Measurements from ENCODE around the gene CYCS.
"Not testable (repeated sequence)": the region's sequence is repeated elsewhere in the genome, so short reads cannot be mapped to it uniquely, and the experiment has no call there.

Gene CYCS

GRCh38 chr7:25125137-25125946 is at the start of gene CYCS:
Gene CYCS, minus strand, starts transcription at chr7:25125260. Its CDS starts 1,141 bp downstream, at chr7:25124119.
- H3K27me3 ChIP-seq (ENCODE audit: control insufficient read depth, insufficient read depth, low read length), result no peaks in the 10 kb centered on the region
- no peaks in the 10 kb centered on the region for H3K4me1 ChIP-seq (ENCODE audit: control insufficient read depth, insufficient read depth, low read length)
- H3K4me3 ChIP-seq (ENCODE audit: low read length), result peak within 1 kb of the TSS; percentile 87
- peak; percentile 100 for DNase-seq (ENCODE audit: low read depth, low spot score)
- peaks cover 14% of the 10 kb centered on the region; the same call in 1 of the 2 replicates for H3K36me3 ChIP-seq (ENCODE audit: control insufficient read depth, insufficient read depth, low read length)
- no peak within 1 kb of the TSS for H3K27ac ChIP-seq (ENCODE audit: low read length)
- WGBS (ENCODE audit: insufficient coverage, insufficient read length), result no CpG with 5 or more reads among the region's 67 CpGs
- H3K9me3 ChIP-seq (ENCODE audit: control insufficient read depth, insufficient read depth, low read length), result no peaks in the 10 kb centered on the region

GRCh38 chr7:25173184-25173583 is 48.1 kb upstream of the CYCS start:
- Histone ChIP-seq H3K27me3 (ENCODE audit: control insufficient read depth, insufficient read depth, low read length) (no peaks in the 10 kb centered on the region), H3K27ac (ENCODE audit: low read length) (no peak overlapping the region), H3K9me3 (ENCODE audit: control insufficient read depth, insufficient read depth, low read length) (no peaks in the 10 kb centered on the region), H3K4me1 (ENCODE audit: control insufficient read depth, insufficient read depth, low read length) (peaks cover 2% of the 10 kb centered on the region; the same call in 1 of the 2 replicates), H3K4me3 (ENCODE audit: low read length) (no peak overlapping the region), H3K36me3 (ENCODE audit: control insufficient read depth, insufficient read depth, low read length) (no peaks in the 10 kb centered on the region)
- WGBS (ENCODE audit: insufficient coverage, insufficient read length), result no CpG with 5 or more reads among the region's 4 CpGs
- no peak for DNase-seq (ENCODE audit: low read depth, low spot score)

- Histone ChIP-seq H3K36me3 (ENCODE audit: control insufficient read depth, insufficient read depth, low read length) (no peaks in the 10 kb centered on the region), H3K27ac (ENCODE audit: low read length) (no peak overlapping the region), H3K4me3 (ENCODE audit: low read length) (no peak overlapping the region), H3K9me3 (ENCODE audit: control insufficient read depth, insufficient read depth, low read length) (no peaks in the 10 kb centered on the region), H3K4me1 (ENCODE audit: control insufficient read depth, insufficient read depth, low read length) (peaks cover 2% of the 10 kb centered on the region; the same call in 1 of the 2 replicates), H3K27me3 (ENCODE audit: control insufficient read depth, insufficient read depth, low read length) (no peaks in the 10 kb centered on the region)
- no peak for DNase-seq (ENCODE audit: low read depth, low spot score)
- no CpG with 5 or more reads among the region's 1 CpG for WGBS (ENCODE audit: insufficient coverage, insufficient read length)
These were observed 46.5 kb upstream of the CYCS start for GRCh38 chr7:25171516-25171915.

- Histone ChIP-seq H3K9me3 (ENCODE audit: control insufficient read depth, insufficient read depth, low read length) (no peaks in the 10 kb centered on the region), H3K36me3 (ENCODE audit: control insufficient read depth, insufficient read depth, low read length) (no peaks in the 10 kb centered on the region), H3K27me3 (ENCODE audit: control insufficient read depth, insufficient read depth, low read length) (no peaks in the 10 kb centered on the region), H3K4me1 (ENCODE audit: control insufficient read depth, insufficient read depth, low read length) (peaks cover 2% of the 10 kb centered on the region; the same call in 1 of the 2 replicates), H3K4me3 (ENCODE audit: low read length) (no peak overlapping the region), H3K27ac (ENCODE audit: low read length) (no peak overlapping the region)
- WGBS (ENCODE audit: insufficient coverage, insufficient read length), result no CpG with 5 or more reads among the region's 1 CpG
- DNase-seq (ENCODE audit: low read depth, low spot score), result no peak
These were observed 46.0 kb upstream of the CYCS start for GRCh38 chr7:25171071-25171470.

- Histone ChIP-seq H3K27me3 (ENCODE audit: control insufficient read depth, insufficient read depth, low read length) (no peaks in the 10 kb centered on the region), H3K27ac (ENCODE audit: low read length) (no peak overlapping the region), H3K9me3 (ENCODE audit: control insufficient read depth, insufficient read depth, low read length) (no peaks in the 10 kb centered on the region), H3K4me3 (ENCODE audit: low read length) (no peak overlapping the region), H3K36me3 (ENCODE audit: control insufficient read depth, insufficient read depth, low read length) (no peaks in the 10 kb centered on the region), H3K4me1 (ENCODE audit: control insufficient read depth, insufficient read depth, low read length) (peaks cover 2% of the 10 kb centered on the region; the same call in 1 of the 2 replicates)
- WGBS (ENCODE audit: insufficient coverage, insufficient read length), result no CpG with 5 or more reads among the region's 7 CpGs
- no peak for DNase-seq (ENCODE audit: low read depth, low spot score)
These were observed 44.6 kb upstream of the CYCS start for GRCh38 chr7:25169683-25170082.

- WGBS (ENCODE audit: insufficient coverage, insufficient read length), result no CpG with 5 or more reads among the region's 4 CpGs
- Histone ChIP-seq H3K4me3 (ENCODE audit: low read length) (no peak overlapping the region), H3K27ac (ENCODE audit: low read length) (no peak overlapping the region), H3K36me3 (ENCODE audit: control insufficient read depth, insufficient read depth, low read length) (no peaks in the 10 kb centered on the region), H3K9me3 (ENCODE audit: control insufficient read depth, insufficient read depth, low read length) (no peaks in the 10 kb centered on the region), H3K27me3 (ENCODE audit: control insufficient read depth, insufficient read depth, low read length) (no peaks in the 10 kb centered on the region), H3K4me1 (ENCODE audit: control insufficient read depth, insufficient read depth, low read length) (peaks cover 2% of the 10 kb centered on the region; the same call in 1 of the 2 replicates)
- DNase-seq (ENCODE audit: low read depth, low spot score), result no peak
These were observed 43.1 kb upstream of the CYCS start for GRCh38 chr7:25168145-25168544.

GRCh38 chr7:25167262-25167843 is 42.3 kb upstream of the CYCS start:
- Histone ChIP-seq H3K9me3 (ENCODE audit: control insufficient read depth, insufficient read depth, low read length) (no peaks in the 10 kb centered on the region), H3K36me3 (ENCODE audit: control insufficient read depth, insufficient read depth, low read length) (no peaks in the 10 kb centered on the region), H3K27me3 (ENCODE audit: control insufficient read depth, insufficient read depth, low read length) (no peaks in the 10 kb centered on the region), H3K4me3 (ENCODE audit: low read length) (no peak overlapping the region), H3K27ac (ENCODE audit: low read length) (no peak overlapping the region), H3K4me1 (ENCODE audit: control insufficient read depth, insufficient read depth, low read length) (peaks cover 2% of the 10 kb centered on the region; the same call in 1 of the 2 replicates)
- DNase-seq (ENCODE audit: low read depth, low spot score), result no peak
- no CpG with 5 or more reads among the region's 3 CpGs for WGBS (ENCODE audit: insufficient coverage, insufficient read length)

- not testable (repeated sequence) for H3K27ac ChIP-seq (ENCODE audit: low read length); DNase-seq (ENCODE audit: low read depth, low spot score); H3K4me1 ChIP-seq (ENCODE audit: control insufficient read depth, insufficient read depth, low read length); H3K27me3 ChIP-seq (ENCODE audit: control insufficient read depth, insufficient read depth, low read length); H3K36me3 ChIP-seq (ENCODE audit: control insufficient read depth, insufficient read depth, low read length); H3K9me3 ChIP-seq (ENCODE audit: control insufficient read depth, insufficient read depth, low read length); H3K4me3 ChIP-seq (ENCODE audit: low read length)
- no CpG with 5 or more reads among the region's 11 CpGs for WGBS (ENCODE audit: insufficient coverage, insufficient read length)
These were observed 35.0 kb upstream of the CYCS start for GRCh38 chr7:25159983-25160596.

- Histone ChIP-seq H3K4me1 (ENCODE audit: control insufficient read depth, insufficient read depth, low read length) (no peaks in the 10 kb centered on the region), H3K27me3 (ENCODE audit: control insufficient read depth, insufficient read depth, low read length) (no peaks in the 10 kb centered on the region), H3K9me3 (ENCODE audit: control insufficient read depth, insufficient read depth, low read length) (no peaks in the 10 kb centered on the region), H3K4me3 (ENCODE audit: low read length) (no peak overlapping the region), H3K27ac (ENCODE audit: low read length) (no peak overlapping the region), H3K36me3 (ENCODE audit: control insufficient read depth, insufficient read depth, low read length) (no peaks in the 10 kb centered on the region)
- DNase-seq (ENCODE audit: low read depth, low spot score), result no peak
- WGBS (ENCODE audit: insufficient coverage, insufficient read length), result no CpG with 5 or more reads among the region's 4 CpGs
These were observed 33.9 kb upstream of the CYCS start for GRCh38 chr7:25158966-25159365.

GRCh38 chr7:25151773-25152172 is 26.7 kb upstream of the CYCS start:
- WGBS (ENCODE audit: insufficient coverage, insufficient read length), result no CpG with 5 or more reads among the region's 2 CpGs

More at GRCh38 chr7:25151773-25152172, 26.7 kb upstream of the CYCS start:
- no peaks in the 10 kb centered on the region for H3K9me3 ChIP-seq (ENCODE audit: control insufficient read depth, insufficient read depth, low read length)
- H3K4me1 ChIP-seq (ENCODE audit: control insufficient read depth, insufficient read depth, low read length), result peaks cover 1% of the 10 kb centered on the region; the same call in 1 of the 2 replicates
- no peaks in the 10 kb centered on the region for H3K27me3 ChIP-seq (ENCODE audit: control insufficient read depth, insufficient read depth, low read length)
- no peak for DNase-seq (ENCODE audit: low read depth, low spot score)
- no peak overlapping the region for H3K4me3 ChIP-seq (ENCODE audit: low read length)
- H3K36me3 ChIP-seq (ENCODE audit: control insufficient read depth, insufficient read depth, low read length), result no peaks in the 10 kb centered on the region
- no peak overlapping the region for H3K27ac ChIP-seq (ENCODE audit: low read length)
